ENCODE results near the gene RASSF8.
"Not testable (repeated sequence)": the region's sequence is repeated elsewhere in the genome, so short reads cannot be mapped to it uniquely, and the experiment has no call there.

The RASSF8 gene

GRCh38 chr12:26054383-26054782, 95.9 kb downstream of the RASSF8 start:
- H3K4me3 ChIP-seq (ENCODE audit: low read depth, low read length): no peak overlapping the region
- no peak for DNase-seq (ENCODE audit: low read depth)
- TF ChIP-seq MYC (IDR thresholded peaks at IDR 0.05; ENCODE audit: low read depth, low read length) (no peak), MAX (IDR thresholded peaks at IDR 0.05; ENCODE audit: low read depth, low read length) (no peak), CTCF (IDR thresholded peaks at IDR 0.05; ENCODE audit: low read depth, low read length) (no peak), POLR2A (IDR thresholded peaks at IDR 0.05; ENCODE audit: extremely low read depth, insufficient read length) (no peak)

- no peak for TF ChIP-seq MAX (IDR thresholded peaks at IDR 0.05; ENCODE audit: low read depth, low read length)
- TF ChIP-seq CTCF (IDR thresholded peaks at IDR 0.05; ENCODE audit: low read depth, low read length): no peak
- no peak for TF ChIP-seq MYC (IDR thresholded peaks at IDR 0.05; ENCODE audit: low read depth, low read length)
- no peak for TF ChIP-seq POLR2A (IDR thresholded peaks at IDR 0.05; ENCODE audit: extremely low read depth, insufficient read length)
- no peak overlapping the region for H3K4me3 ChIP-seq (ENCODE audit: low read depth, low read length)
- DNase-seq (ENCODE audit: low read depth): no peak
Observed at GRCh38 chr12:26055087-26055486, 96.6 kb downstream of the RASSF8 start.

- no peak overlapping the region for H3K4me3 ChIP-seq (ENCODE audit: low read depth, low read length)
- TF ChIP-seq MAX (IDR thresholded peaks at IDR 0.05; ENCODE audit: low read depth, low read length) (no peak), MYC (IDR thresholded peaks at IDR 0.05; ENCODE audit: low read depth, low read length) (no peak), CTCF (IDR thresholded peaks at IDR 0.05; ENCODE audit: low read depth, low read length) (no peak), POLR2A (IDR thresholded peaks at IDR 0.05; ENCODE audit: extremely low read depth, insufficient read length) (no peak)
- no peak for DNase-seq (ENCODE audit: low read depth)
Observed at GRCh38 chr12:26056335-26056734, 97.9 kb downstream of the RASSF8 start.

GRCh38 chr12:26057271-26057670, 98.8 kb downstream of the RASSF8 start:
- not testable (repeated sequence) for DNase-seq (ENCODE audit: low read depth); H3K4me3 ChIP-seq (ENCODE audit: low read depth, low read length)

- no peak for TF ChIP-seq POLR2A (IDR thresholded peaks at IDR 0.05; ENCODE audit: extremely low read depth, insufficient read length)
- TF ChIP-seq CTCF (IDR thresholded peaks at IDR 0.05; ENCODE audit: low read depth, low read length): peak; percentile 51
- no peak overlapping the region for H3K4me3 ChIP-seq (ENCODE audit: low read depth, low read length)
- DNase-seq (ENCODE audit: low read depth): peak; percentile 64
Observed at GRCh38 chr12:26058308-26058707, 99.8 kb downstream of the RASSF8 start.

GRCh38 chr12:26058818-26059217, 100.3 kb downstream of the RASSF8 start:
- DNase-seq (ENCODE audit: low read depth): no peak
- no peak for TF ChIP-seq MAX (IDR thresholded peaks at IDR 0.05; ENCODE audit: low read depth, low read length)
- no peak for TF ChIP-seq POLR2A (IDR thresholded peaks at IDR 0.05; ENCODE audit: extremely low read depth, insufficient read length)
- TF ChIP-seq MYC (IDR thresholded peaks at IDR 0.05; ENCODE audit: low read depth, low read length): no peak
- TF ChIP-seq CTCF (IDR thresholded peaks at IDR 0.05; ENCODE audit: low read depth, low read length): no peak

More at GRCh38 chr12:26058818-26059217, 100.3 kb downstream of the RASSF8 start:
- no peak overlapping the region for H3K4me3 ChIP-seq (ENCODE audit: low read depth, low read length)
